Measurements from ENCODE around the gene S1PR1. TPM values are rescaled to one million over a fixed set of nuclear protein-coding genes. Genes with fewer than 3 reads are reported as not detected.

S1PR1 gene
- total RNA-seq, 3 donors from 2014 or later, result 28.2 to 133 (median 64.6) TPM

DNA sequence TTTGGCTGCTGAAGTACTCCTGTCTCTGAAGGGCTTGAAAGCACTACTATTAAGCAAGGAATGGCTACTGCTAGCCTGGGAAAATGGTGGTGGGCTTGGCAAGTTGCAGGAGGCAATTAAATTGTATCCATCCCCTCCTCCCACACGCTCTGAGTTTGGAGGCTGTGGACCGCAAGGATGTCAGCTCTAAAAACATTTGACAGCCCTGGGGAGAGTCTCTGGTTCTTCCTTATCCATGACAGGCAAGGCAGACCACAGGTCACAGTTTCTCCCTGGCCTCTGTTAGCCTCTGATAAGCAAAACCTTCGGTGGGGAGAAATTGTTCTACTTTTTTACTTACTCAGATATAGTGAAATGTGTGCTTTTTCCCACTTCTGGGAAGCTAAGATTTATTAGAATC lies 46.6 kb downstream of the S1PR1 start:
- no peak overlapping the region for H3K4me3 ChIP-seq
- H3K4me1 ChIP-seq, result no peaks in the 10 kb centered on the region
- no peak for TF ChIP-seq POLR2AphosphoS5 (IDR thresholded peaks at IDR 0.05)
- no peak for TF ChIP-seq POLR2A (IDR thresholded peaks at IDR 0.05)
- TF ChIP-seq, protein P1, sequence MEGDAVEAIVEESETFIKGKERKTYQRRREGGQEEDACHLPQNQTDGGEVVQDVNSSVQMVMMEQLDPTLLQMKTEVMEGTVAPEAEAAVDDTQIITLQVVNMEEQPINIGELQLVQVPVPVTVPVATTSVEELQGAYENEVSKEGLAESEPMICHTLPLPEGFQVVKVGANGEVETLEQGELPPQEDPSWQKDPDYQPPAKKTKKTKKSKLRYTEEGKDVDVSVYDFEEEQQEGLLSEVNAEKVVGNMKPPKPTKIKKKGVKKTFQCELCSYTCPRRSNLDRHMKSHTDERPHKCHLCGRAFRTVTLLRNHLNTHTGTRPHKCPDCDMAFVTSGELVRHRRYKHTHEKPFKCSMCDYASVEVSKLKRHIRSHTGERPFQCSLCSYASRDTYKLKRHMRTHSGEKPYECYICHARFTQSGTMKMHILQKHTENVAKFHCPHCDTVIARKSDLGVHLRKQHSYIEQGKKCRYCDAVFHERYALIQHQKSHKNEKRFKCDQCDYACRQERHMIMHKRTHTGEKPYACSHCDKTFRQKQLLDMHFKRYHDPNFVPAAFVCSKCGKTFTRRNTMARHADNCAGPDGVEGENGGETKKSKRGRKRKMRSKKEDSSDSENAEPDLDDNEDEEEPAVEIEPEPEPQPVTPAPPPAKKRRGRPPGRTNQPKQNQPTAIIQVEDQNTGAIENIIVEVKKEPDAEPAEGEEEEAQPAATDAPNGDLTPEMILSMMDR (IDR thresholded peaks at IDR 0.05), result no peak
- no peak for DNase-seq (ENCODE audit: low spot score in 2 of 2)
- no peaks in the 10 kb centered on the region for H3K36me3 ChIP-seq
- intact Hi-C loops (cut with DNase I; ENCODE audit: low total_unique reads), result no loop called here
- H3K27me3 ChIP-seq, result peaks cover 0 to 3% of the 10 kb centered on the region in 2 donors
- H3K27ac ChIP-seq, result no peak overlapping the region
- H3K9me3 ChIP-seq, result peaks cover 0 to 8% of the 10 kb centered on the region in 2 donors

DNA sequence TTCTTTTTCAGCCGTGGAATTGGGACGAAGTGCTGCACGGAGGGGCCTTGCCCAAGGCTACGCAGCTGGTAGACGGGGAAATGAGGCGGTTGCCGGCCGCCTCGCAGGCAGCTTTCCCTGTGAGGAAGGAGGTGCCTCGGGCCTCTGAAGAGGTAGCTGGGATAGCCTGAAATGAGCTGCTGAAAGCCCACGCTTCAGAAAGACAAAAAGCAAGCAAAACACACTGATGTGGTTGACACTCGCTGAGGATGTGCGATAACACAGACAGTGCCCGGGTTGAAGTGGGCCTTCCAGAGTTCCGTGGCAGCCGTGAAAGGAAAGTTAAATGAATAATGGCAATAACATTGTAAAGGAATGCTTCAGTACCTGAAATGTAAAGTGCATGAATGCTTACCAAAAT lies 47.2 kb downstream of the S1PR1 start:
- no peak overlapping the region for H3K27ac ChIP-seq
- intact Hi-C loops (cut with DNase I; ENCODE audit: low total_unique reads), result no loop called here
- no peak overlapping the region for H3K4me3 ChIP-seq
- no peaks in the 10 kb centered on the region for H3K36me3 ChIP-seq
- H3K9me3 ChIP-seq, result peaks cover 0 to 8% of the 10 kb centered on the region in 2 donors
- no peaks in the 10 kb centered on the region for H3K4me1 ChIP-seq
- DNase-seq (ENCODE audit: low spot score in 2 of 2), result no peak
- no peak for TF ChIP-seq POLR2A (IDR thresholded peaks at IDR 0.05)
- TF ChIP-seq, protein P1 (IDR thresholded peaks at IDR 0.05), result no peak
- no peak for TF ChIP-seq POLR2AphosphoS5 (IDR thresholded peaks at IDR 0.05)
- H3K27me3 ChIP-seq, result peaks cover 0 to 3% of the 10 kb centered on the region in 2 donors

DNA sequence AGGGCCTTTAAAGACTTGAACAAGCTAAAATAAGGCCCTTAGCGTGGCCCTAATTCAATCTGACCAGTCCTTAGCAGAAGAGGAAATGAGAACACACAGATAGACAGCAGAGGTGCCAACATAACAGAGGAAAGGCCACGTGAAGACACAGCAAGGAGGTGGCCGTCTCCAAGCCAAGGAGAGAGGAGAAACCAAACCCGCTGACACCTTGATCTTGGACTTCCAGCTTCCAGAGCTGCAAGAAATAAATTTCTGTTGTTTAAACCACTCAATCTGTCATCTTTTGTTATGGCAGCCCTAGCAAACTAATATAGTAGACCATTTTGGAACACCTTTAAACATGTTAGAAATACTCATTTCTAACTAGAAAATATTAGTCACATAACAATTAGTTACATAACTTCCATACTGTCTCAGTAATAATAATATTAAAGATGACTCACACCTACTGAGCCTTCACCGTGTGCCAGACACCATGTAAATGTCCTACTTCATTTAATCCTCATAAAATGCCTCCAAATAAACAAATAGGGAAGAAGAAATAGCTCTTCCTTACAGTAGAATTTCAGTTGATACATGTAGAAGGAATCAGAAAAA lies 47.9 kb downstream of the S1PR1 start:
- no peaks in the 10 kb centered on the region for H3K36me3 ChIP-seq
- intact Hi-C loops (cut with DNase I; ENCODE audit: low total_unique reads), result loop anchor here (5.0 kb wide), 1 partner anchor 362 kb away; no protein-coding TSS in a partner anchor
- peaks cover 0 to 8% of the 10 kb centered on the region in 2 donors for H3K9me3 ChIP-seq
- no peak for TF ChIP-seq POLR2A (IDR thresholded peaks at IDR 0.05)
- TF ChIP-seq, protein P1 (IDR thresholded peaks at IDR 0.05), result no peak
- TF ChIP-seq POLR2AphosphoS5 (IDR thresholded peaks at IDR 0.05), result no peak
- H3K27me3 ChIP-seq, result peaks cover 0 to 3% of the 10 kb centered on the region in 2 donors
- no peak overlapping the region for H3K27ac ChIP-seq
- H3K4me3 ChIP-seq, result no peak overlapping the region
- DNase-seq (ENCODE audit: low spot score in 2 of 2), result no peak
- no peaks in the 10 kb centered on the region for H3K4me1 ChIP-seq

DNA sequence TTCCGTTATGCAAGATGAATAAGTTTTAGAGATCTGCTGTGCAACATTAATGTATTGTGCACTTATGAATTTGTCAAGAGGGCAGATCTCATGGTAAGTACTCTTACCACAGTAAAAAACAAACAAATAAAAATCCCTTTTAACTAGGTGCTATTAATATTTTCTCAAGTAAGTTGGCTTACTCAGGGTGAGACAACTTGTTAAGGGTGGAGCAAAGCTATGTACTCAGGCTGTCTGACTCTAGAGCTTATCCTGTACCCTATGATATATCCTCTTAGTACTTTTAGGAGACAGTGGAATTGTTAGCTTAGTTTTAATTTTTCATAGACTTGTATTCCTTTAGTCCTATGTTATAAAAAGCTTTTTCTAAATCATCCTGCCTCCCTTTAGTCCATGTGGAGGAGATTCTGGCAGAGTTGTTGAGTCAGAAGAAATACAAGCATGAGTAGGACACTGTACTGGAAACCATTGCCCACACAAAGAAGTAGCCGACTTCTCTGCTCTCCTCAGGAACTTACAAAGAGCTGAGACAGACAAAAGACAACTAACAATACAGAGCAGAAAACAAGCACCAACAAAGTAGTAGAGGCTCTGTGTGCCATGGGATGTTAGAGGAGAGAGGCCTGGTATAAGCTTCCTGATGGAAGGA lies 49.2 kb downstream of the S1PR1 start:
- intact Hi-C loops (cut with DNase I; ENCODE audit: low total_unique reads), result loop anchor here (5.0 kb wide), 1 partner anchor 364 kb away; no protein-coding TSS in a partner anchor
- TF ChIP-seq, protein P1 (IDR thresholded peaks at IDR 0.05), result no peak
- TF ChIP-seq POLR2A (IDR thresholded peaks at IDR 0.05) (no peak), POLR2AphosphoS5 (IDR thresholded peaks at IDR 0.05) (no peak)

DNA sequence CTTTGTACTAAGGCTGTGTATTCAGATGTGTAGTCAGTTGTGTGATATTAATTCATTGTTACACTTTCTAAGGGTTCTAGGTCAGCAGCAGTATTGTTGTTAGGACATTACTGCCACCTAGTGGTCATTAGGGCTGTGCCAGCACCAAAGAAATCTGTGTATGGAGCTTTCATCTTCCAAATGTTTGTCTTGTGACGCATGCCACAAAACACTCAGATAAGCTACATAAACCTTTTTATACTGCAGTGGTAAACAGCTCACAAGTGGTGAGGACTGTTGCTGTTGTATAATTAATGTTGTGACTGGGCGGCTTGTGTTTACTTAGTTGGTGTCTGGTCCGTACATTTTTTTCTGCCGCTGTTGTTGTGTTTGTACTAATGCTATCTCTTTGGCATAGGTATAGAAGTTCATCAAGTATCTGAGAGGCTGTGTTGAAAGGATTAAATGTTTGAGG lies 51.7 kb downstream of the S1PR1 start:
- H3K4me3 ChIP-seq, result no peak overlapping the region
- TF ChIP-seq, protein P1 (IDR thresholded peaks at IDR 0.05), result peak; percentile 73 to 84 (median 76)
- TF ChIP-seq POLR2AphosphoS5 (IDR thresholded peaks at IDR 0.05), result no peak
- TF ChIP-seq POLR2A (IDR thresholded peaks at IDR 0.05), result no peak
- H3K4me1 ChIP-seq, result no peaks in the 10 kb centered on the region
- H3K36me3 ChIP-seq, result no peaks in the 10 kb centered on the region
- no peak overlapping the region for H3K27ac ChIP-seq
- DNase-seq (ENCODE audit: low spot score in 2 of 2), result peak; percentile 31 to 58
- no peaks in the 10 kb centered on the region for H3K27me3 ChIP-seq
- peaks cover 0 to 8% of the 10 kb centered on the region in 2 donors for H3K9me3 ChIP-seq
- intact Hi-C loops (cut with DNase I; ENCODE audit: low total_unique reads), result loop anchor here (5.0 kb wide), 1 partner anchor 366 kb away; no protein-coding TSS in a partner anchor

More for the DNA sequence above, 49.2 kb downstream of the S1PR1 start:
- no peak overlapping the region for H3K27ac ChIP-seq
- H3K27me3 ChIP-seq, result no peaks in the 10 kb centered on the region
- DNase-seq (ENCODE audit: low spot score in 2 of 2), result no peak
- H3K4me1 ChIP-seq, result no peaks in the 10 kb centered on the region
- H3K4me3 ChIP-seq, result no peak overlapping the region
- no peaks in the 10 kb centered on the region for H3K36me3 ChIP-seq
- peaks cover 0 to 8% of the 10 kb centered on the region in 2 donors for H3K9me3 ChIP-seq

Measured in breast epithelium (tissue), 4 donors.